22Rv1 (cell line): ENCODE results near the gene PRUNE2.

Source experiments
- H3K27ac ChIP-seq: fragments of 450-650 bp; 2 replicates; pipeline ENCODE4 v1.5.1; 2017
- ZFX ChIP-seq: fragments of 450-650 bp; IDR thresholded peaks from 2 replicates; pipeline ENCODE4 v1.6.1; 2017; ENCODE audit warnings: antibody characterized with exemption, borderline replicate concordance
- TF ChIP-seq, protein P1 (sequence below): fragments of 450-650 bp; IDR thresholded peaks from 2 replicates; pipeline ENCODE4 v1.5.1; 2017; ENCODE audit warnings: mild to moderate bottlenecking

Gene PRUNE2

DNA sequence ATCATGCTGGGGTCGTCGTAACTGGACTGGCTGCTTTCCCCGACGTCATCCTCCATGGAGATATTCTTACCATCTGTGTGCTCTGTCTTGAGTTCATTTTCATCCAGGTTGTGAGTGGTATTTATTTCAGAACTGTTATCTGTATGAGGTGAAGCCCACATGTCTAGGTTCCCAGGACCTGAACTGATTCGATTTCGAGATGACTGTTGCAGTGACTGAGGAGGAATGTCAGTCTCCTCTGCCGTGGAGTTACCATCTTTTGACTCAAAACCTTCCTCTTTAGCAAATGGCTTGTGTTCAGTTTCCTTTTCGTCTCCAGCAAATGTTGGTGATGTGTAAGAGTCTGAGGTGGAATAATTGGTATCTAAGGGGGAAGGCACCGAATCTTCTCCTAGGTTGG is 196.9 kb downstream of the PRUNE2 start:
- no peak for TF ChIP-seq ZFX
- TF ChIP-seq, protein P1, sequence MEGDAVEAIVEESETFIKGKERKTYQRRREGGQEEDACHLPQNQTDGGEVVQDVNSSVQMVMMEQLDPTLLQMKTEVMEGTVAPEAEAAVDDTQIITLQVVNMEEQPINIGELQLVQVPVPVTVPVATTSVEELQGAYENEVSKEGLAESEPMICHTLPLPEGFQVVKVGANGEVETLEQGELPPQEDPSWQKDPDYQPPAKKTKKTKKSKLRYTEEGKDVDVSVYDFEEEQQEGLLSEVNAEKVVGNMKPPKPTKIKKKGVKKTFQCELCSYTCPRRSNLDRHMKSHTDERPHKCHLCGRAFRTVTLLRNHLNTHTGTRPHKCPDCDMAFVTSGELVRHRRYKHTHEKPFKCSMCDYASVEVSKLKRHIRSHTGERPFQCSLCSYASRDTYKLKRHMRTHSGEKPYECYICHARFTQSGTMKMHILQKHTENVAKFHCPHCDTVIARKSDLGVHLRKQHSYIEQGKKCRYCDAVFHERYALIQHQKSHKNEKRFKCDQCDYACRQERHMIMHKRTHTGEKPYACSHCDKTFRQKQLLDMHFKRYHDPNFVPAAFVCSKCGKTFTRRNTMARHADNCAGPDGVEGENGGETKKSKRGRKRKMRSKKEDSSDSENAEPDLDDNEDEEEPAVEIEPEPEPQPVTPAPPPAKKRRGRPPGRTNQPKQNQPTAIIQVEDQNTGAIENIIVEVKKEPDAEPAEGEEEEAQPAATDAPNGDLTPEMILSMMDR, result no peak
- no peak overlapping the region for H3K27ac ChIP-seq

DNA sequence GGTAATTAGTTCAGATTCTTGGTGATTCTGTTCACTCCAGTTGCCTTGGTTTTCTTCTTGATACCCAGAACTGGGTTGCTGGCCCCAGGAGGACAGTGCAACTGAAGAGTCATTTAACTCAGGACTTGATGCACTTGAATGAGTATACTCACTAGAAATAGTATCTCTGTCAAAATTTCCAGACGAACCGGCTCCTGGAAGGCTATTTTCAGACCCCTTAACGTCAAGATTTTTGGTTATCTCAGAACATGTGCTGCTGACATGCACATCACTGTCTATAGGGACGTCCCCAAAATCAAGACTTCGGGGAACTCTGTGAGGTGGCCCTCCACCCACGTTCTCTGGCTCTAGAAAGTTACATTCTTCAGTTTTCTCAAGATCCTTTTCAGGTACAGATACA is 198.4 kb downstream of the PRUNE2 start:
- TF ChIP-seq, protein P1, result no peak
- TF ChIP-seq ZFX, result no peak
- no peak overlapping the region for H3K27ac ChIP-seq

DNA sequence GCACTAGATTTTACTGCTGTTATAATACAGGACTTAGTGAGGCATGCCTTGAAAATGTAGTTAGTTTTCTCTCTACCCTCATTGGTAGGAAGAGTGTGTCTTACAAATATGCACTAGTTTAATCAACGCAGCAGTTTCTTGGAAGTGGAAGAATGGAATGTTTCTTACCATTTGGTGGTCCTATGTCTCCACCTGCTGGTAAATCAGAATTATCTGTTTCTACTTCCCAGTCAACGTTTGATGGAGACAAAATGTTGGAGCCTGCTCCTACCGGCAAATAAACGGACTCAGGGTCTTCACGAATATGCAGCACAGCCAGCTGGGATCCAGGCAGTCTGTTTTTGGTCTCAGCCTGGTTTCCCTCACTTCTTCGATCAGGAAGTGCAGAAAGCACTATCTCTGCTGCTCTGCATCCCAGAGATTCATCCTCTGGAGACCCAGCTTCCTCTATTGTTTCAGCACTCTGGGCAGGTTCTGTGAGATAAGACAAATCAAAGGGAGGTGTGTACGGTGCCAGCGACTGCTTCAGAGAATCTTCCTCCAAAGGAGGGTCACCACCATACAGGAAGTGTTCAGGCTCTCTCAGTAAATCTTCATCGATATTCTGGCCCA is 201.2 kb downstream of the PRUNE2 start:
- TF ChIP-seq ZFX, result no peak
- TF ChIP-seq, protein P1, result peak; percentile 71
- H3K27ac ChIP-seq, result no peak overlapping the region

DNA sequence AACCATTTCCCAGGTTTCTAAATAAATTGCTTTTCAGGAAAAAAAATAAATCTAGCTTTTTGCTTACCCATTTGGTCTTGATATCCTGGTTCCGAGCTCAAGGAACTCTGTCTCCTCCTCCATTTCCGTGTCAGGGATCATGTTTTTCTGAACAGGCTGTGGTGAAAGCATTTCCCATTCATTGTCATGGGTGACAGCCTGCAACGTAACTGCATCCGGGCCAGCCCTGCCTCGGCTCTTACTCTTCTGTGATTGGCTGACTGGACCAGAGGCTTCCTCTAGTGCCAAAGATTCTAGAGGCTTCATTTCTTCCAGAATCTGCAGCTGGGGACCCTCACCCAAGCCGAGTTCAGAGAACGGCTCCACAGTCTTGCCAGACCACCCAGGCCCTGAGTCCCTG is 202.6 kb downstream of the PRUNE2 start:
- TF ChIP-seq ZFX, result no peak
- TF ChIP-seq, protein P1, result no peak
- H3K27ac ChIP-seq, result no peak overlapping the region

DNA sequence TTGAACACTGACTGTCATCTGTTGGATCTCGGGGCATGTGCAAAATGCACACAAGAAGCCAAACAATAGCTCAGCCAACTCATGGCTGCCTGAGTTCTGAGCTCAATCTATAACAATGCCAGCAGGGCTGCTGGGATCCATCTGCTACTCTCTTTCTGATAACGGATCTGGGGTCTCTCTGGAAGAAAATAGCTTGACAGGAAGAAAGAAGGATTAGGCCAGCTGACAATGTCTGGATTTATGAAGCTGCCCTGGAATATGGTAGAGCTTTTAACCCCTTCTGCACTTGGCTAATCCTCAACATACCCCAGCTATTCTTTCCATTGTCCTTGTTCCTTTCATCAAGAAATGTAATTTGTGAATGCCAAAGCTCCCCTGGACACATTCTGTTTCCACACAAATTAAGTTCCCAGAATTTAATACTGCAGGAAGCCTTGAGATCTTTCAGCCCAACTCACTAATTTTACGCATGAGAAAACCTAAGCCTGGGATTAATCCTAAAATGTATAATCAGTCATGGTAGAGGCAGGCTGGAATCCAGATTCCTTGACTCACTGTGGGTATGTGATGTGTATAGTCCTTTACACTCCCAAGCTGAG is 204.4 kb downstream of the PRUNE2 start:
- TF ChIP-seq, protein P1, result no peak
- TF ChIP-seq ZFX, result no peak
- no peak overlapping the region for H3K27ac ChIP-seq

DNA sequence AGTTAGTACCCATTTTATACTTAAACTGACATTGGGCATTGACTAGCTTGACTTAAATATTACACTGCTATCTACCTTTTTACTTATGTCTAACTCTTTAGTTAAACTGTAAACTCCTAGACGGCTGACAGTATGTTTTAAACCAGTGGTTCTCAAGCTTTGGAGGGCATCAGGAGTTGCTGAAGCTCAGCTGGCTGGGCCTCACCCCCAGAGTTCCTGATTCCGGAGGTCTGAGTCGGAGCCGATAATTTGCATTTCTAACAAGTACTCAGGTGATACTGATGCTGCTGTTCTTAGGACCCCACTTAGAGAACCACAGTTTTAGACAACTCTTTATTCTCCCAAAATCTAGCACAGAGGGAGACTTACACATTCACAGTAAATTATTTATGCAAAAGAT is 205.0 kb downstream of the PRUNE2 start:
- TF ChIP-seq, protein P1, result no peak
- no peak for TF ChIP-seq ZFX
- no peak overlapping the region for H3K27ac ChIP-seq

DNA sequence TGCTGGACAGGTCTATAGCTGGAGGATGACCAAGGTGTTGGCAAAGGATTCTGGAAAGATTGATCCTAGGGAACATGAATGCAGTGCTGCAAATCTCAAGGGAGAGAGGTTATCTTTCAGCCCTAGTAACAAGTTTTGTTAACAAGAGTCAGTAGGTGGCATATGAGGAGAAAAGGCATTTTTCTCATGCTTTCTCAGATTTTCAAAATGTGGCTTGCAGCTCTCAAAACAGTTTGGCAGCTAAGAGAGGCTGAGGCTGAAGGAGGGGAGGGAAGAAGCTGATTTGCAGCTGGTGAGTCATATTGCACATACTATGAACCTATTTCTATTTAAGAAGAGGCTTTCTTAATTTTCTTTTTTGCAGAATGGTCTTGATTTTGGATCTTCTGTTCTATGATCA is 205.9 kb downstream of the PRUNE2 start:
- no peak overlapping the region for H3K27ac ChIP-seq
- TF ChIP-seq ZFX, result no peak
- TF ChIP-seq, protein P1, result no peak
